Esophagus muscularis mucosa (tissue), 2 donors: ENCODE measurements around the gene FKBP1A.

Experiments
- POLR2A ChIP-seq: fragments of 450-650 bp; IDR thresholded peaks from one replicate; pipeline ENCODE4 v1.6.1; 2017; ENCODE audit warnings: antibody characterized with exemption, moderate library complexity, mild to moderate bottlenecking, low read depth
- POLR2AphosphoS5 ChIP-seq, 2 donors: sonication (generic); formaldehyde crosslinking; IDR thresholded peaks; one replicate each; pipeline ENCODE4 v1.6.1; 2017; ENCODE audit warnings: antibody characterized with exemption in 2 of 2

- TF ChIP-seq POLR2AphosphoS5 (IDR thresholded peaks at IDR 0.05), result no peak
- TF ChIP-seq POLR2A, result no peak
Observed at GRCh38 chr20:1346315-1346969, 46.4 kb downstream of the FKBP1A start.
